NCI-H2029 (cell line): ENCODE results near the gene GDF2.

Experiments used
- DNase-seq: peaks from one replicate; lab custom pipeline; 2025; lab: John Stamatoyannopoulos, UW

Gene GDF2

DNA sequence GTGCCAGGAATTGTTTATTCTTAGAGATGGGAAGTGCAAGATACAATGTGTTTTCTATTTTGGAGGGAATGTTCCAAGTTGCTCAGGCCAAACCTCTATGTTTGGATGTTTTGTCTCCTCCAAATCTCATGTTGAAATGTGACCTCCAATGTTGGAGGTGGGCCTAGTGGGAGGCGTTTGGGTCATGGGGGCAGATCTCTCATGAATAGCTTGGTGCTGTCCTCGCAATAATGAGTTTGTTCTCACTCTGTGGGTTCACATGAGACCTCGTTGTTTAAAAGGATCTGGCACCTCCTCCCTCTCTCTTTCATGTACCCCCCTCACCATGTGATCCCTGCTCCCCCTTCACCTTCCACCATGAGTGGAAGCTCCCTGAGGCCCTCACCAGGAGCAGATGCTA lies 30.6 kb upstream of the GDF2 start:
- DNase-seq = no peak

DNA sequence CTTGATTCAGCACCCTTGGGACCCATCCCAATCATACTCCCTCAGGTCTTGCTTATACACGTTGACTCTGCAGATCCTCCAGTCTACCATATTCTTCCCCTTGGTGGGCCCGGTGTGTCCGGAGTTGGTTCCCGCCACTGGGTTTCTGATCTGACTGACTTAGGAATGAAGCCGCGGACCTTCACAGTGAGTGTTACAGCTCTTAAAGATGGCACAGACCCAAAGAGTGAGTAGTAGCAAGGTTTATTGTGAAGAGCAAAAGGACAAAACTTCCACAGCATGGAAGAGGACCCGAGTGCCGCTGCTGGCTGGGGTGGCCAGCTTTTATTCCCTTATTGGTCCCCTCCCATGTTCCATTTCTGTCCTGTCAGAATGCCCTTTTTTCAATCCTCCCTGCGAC lies 28.2 kb upstream of the GDF2 start:
- DNase-seq = no peak

DNA sequence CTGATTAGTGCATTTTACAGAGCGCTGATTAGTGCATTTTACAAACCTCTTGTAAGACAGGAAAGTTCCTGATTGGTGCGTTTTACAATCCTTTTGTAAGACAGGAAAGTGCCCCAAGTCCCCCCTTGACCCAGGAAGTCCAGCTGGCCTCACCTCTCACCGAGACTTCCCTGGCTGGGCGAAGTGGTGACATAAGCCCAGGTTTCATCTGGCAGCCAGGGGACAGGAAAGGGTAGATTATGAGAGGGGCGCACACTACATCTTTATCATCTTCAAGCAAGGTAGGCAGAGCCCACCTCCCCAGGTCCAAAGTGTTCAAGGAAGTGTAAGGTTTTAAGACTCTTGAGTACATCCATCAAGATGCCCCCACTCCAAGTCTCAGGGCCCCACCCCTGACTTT lies 27.8 kb upstream of the GDF2 start:
- no peak for DNase-seq

GRCh38 chr10:47295411-47295810 lies 26.8 kb upstream of the GDF2 start:
- DNase-seq = no peak

DNA sequence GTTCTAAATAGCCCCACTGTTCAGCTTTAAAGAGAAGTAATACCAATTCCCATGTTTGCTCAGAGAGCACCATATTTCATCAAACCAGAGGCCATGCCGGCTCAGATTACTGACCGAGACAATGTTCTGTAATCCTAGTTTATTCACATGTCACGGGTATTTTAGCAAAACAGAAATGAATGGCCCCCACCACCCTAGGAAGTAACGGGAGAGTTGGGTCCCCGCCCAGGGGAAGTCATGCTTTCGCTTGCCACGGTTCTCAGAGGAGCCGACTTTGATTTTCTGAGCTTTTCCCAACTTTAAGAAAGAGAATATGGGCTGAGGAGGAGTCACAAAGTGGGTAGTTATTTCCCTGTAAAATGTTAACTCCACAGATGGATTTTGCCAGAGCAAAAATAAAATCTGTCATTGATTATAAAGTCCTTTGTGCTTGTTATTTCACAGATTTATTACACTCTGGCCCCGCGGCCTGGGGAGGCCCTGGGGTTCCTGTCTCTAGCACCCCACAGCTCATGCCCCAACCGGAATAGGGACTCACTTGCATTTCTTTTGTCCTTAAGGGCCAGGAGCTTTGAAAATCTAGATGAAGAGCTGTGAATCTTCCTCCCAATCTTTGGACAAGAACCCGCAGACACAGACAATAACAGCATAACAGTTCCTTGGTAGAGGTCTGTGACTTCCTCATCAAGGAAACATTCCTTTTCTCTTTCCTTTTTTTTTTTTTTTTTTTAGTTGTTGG lies 25.9 kb upstream of the GDF2 start:
- no peak for DNase-seq

DNA sequence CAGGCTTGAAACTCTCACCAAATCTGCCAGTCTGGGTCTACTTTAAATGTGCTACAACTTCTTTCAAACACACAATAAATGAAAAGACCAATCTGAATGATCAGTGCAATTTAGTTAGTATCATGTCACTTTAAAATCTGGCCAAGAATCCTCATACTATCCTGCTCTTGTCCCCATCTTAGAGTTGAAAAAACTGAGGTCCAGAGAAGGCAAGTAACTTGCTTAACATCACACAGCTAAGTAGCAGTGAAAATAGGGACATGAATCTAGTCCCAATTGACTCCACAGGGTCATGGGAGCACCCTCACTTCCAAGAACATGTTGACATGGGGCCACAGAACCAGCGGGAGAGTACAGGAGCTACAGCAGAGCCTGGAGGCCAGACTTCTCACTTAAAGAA lies 25.3 kb upstream of the GDF2 start:
- no peak for DNase-seq

DNA sequence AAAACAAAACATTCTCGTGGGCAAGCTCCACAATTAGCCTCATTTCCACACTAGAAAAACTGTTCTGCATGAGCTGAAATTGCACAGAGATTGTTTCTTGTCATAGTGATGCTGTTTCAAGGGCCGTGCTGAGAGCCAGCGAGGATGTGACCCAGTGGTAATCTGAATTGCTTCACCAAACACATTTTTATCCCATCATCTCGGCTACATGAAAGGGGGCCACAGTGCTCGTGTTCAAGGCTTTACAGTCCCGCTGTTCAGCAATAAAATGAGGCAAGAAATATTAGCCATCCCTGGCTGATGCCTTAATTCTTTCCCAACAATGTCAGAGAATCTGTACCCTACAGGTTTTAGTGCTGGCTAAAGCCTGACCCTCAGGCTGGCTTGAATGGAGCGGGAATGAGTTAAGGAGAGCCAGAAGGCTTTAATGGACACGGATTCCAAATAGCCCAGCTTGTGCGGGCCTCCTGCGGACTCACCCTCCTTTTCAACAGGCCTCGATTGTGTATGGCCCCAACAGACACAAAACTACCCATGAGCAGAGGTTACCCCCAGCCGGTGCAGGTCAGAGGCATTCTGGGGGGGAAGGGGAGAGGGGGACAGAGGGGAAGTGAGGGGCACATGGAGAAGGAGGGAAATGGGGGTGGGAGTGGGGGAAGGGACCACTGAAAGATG lies 24.3 kb upstream of the GDF2 start:
- DNase-seq = no peak

- no peak for DNase-seq
These were observed 23.5 kb upstream of the GDF2 start for GRCh38 chr10:47298715-47299114.

GRCh38 chr10:47299611-47300428 lies 22.4 kb upstream of the GDF2 start, which contains the start of gene GDF10:
GDF10 (plus strand) TSS chr10:47300197; CDS start chr10:47300652, 455 bp downstream.
- DNase-seq = no peak

DNA sequence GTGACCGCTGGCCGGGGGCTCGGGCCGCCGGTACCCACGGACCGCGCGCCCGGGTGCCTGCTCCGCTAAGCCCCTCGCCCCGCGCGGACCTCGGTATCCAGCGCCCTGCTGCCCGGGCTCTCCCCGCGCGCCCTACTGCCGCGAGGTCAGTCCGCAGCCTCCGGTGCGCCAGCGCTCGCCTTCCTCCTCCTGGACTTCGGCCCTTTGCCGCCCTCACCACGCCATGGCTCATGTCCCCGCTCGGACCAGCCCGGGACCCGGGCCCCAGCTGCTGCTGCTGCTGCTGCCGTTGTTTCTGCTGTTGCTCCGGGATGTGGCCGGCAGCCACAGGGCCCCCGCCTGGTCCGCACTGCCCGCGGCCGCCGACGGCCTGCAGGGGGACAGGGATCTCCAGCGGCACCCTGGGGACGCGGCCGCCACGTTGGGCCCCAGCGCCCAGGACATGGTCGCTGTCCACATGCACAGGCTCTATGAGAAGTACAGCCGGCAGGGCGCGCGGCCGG lies 21.8 kb upstream of the GDF2 start:
- no peak for DNase-seq

DNA sequence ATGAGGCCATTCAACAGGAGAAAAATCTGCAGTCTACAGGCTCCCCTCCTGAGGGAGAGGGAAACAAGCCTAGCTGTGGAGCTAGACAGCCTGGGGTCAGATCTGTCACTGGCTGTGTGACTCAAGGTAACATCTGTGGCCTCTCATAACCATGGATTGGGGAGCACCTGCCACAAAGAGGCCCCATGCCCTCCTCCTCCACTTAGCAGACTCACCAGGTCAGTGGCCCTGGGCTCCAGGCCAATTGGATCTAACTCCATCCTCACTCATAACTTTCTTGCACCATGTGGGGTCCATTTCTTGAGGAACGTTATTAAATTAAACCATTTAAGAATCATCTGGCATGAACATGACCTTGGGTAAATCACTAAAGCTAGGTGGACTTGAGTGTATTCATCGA lies 20.4 kb upstream of the GDF2 start:
- no peak for DNase-seq

GRCh38 chr10:47303105-47303504 lies 19.1 kb upstream of the GDF2 start:
- no peak for DNase-seq

- no peak for DNase-seq
These were observed 18.4 kb upstream of the GDF2 start for GRCh38 chr10:47303866-47304265.

DNA sequence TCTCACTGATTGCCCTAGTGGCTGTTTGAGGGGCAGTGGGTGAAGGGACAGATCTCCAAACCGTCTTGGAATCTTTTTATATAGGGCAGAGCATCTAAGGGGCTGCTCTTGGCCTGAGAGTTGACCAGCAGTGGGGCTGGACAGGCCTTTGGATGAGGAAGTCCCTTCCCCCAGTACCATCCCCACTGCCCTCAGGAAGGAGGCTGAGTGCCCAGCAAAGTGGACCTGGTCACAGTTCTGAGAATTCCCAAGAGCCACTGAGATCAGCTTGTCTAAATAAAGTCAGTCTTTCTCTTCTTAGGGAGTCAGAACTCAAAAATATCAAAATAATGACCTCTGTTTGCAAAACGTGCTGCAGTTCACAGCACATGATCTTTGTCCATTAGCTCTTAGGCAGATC lies 16.7 kb upstream of the GDF2 start:
- DNase-seq = no peak

DNA sequence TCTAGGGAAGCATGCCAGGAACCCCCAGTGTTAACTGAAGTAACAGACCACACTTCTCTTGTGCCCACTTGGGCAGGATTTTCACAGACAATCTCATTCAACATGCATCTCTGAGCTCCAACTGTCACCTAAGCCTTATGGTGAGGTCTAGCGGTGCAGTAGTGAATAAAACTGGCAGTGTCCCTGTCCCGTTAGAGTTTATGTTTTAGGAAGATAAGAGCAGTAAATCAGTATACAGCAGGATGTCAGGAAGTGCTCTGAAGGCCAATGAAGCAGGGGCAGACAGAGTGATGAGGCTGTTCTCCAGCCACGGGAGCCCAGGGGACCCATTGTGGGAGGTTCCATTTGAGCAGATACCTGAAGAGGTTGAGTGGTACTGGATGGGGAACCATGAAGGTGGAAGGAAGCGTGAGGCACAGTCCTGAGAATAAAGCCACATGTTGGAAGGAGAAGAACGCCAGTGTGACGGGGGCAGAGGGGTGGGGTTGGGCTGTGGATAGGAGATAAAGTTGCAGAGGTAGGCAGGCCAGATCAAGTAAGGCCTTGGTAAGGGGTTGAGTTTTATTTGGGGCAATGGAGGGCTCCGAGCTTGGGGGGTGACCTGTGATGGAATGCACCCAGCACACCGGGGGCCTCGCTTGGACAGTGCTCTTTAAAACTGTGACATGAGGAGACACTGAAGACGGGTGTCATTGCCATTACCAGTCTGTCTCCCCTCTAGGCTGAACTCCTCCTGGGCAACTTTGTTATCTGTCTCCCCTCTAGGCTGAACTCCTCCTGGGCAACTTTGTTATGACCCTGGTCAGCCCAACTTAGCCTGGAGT lies 15.7 kb upstream of the GDF2 start:
- DNase-seq = no peak

GRCh38 chr10:47307381-47307780 lies 14.9 kb upstream of the GDF2 start:
- DNase-seq = no peak

DNA sequence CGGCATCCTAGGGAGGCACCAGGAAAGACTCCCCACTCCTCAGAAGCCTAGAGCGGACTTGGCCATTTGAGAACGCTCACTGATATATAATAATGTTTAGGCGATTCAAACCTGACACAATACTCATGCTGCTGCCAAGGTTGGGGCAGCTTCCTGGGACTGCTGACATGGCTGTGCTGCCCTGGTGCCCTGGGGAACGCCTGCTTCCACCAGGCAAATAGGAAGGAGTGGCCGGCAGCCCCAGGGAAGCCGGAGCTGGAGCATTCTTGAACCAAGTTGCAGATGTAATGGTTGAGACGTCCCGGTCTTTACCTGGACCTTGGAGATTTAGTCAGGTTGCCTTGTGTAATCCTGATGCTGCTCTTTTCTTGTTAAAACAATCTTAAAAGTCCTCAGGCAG lies 13.5 kb upstream of the GDF2 start:
- no peak for DNase-seq

GRCh38 chr10:47309408-47310089 lies 12.7 kb upstream of the GDF2 start:
- no peak for DNase-seq

GRCh38 chr10:47310090-47310505 lies 12.2 kb upstream of the GDF2 start:
- no peak for DNase-seq

DNA sequence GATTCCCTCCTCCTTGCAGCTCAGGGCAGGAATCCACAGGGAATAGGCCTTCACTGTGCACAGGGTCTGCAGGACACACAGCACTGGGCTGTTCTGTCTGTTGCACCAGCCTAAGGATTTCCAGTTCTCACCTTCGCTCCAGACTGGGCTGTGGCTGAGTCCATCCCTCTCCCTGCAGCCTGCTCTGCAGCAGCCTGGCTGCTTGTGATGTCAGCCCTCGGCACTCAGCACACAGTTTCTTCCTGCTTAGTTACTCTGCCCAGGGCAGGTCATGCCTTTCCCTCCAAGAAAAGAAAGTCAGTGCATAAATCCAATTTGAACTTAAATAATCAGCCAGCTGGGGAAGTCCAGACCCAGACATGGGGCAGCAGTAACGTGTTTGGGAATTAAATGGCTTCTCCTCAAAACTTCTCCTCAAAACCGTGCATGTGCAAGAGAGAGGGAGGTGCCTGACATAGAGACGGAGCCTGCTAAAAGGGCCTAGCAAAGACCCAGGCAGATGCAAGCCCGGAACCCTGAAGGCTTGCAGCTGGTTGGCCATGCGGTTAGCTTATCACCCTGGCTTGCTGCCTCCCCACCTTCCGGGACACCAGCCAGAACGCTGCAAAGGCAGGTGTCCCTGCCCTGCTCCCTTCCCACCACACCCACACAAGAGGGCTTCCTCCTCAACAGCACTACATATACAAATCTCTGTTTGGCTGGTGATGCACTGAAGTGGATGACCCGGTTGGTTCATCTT lies 10.9 kb upstream of the GDF2 start:
- peak; percentile 76 for DNase-seq
